ENCODE data around the gene KMT5C. TPM values are rescaled to one million over a fixed set of nuclear protein-coding genes. Genes with fewer than 3 reads are reported as not detected.
A peak's percentile ranks its signal among the peaks of the same experiment; 100 is the strongest.

KMT5C gene
- total RNA-seq, 1 experiment from 2014 or later = 54.5 TPM

DNA sequence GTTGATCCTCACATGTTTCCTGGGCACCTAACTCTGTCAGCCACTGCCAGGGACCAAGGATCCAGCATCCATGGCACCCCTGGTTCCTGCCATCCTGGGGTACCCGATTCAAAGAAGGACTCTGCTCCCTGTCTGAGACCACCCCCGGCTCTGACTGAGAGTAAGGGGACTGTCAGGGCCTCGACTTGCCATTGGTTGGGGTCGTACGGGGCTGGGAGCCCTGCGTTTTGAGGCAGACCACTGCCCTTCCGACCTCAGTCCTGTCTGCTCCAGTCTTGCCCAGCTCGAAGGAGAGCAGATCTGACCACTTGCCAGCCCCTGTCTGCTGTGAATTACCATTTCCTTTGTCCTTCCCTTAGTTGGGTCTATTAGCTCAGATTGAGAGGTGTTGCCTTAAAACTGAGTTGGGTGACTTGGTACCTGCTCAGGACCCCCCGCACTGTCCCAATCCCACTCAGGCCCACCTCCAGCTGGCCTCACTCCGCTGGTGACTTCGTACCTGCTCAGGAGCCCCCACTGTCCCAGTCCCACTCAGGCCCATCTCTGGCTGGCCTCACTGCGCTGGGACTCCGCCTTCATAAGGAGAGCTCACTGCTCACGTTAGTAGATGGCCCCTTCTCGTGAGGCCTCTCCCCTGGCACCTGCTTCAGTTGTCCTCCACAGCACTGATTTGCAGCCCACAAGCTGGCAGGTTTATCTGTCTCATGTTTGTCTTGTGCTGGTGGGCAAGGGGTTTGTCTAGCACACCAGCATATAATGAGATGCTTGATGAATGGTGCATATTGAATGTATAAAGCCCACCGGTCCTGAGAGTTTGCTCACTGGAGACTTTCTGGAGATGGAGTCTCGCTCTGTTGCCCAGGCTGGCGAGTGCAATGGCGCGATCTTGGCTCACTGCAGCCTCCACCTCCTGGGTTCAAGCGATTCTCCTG is 50.0 kb downstream of the KMT5C start:
- peaks cover 15% of the 10 kb centered on the region for H3K23me2 ChIP-seq (ENCODE audit: insufficient read length, low read depth, low read length, poor library complexity, severe bottlenecking)
- H2BK12ac ChIP-seq (ENCODE audit: insufficient read length, low read depth, low read length) = no peak overlapping the region
- H2BK15ac ChIP-seq (ENCODE audit: low read depth, low read length) = no peak overlapping the region
- no peak overlapping the region for H3K18ac ChIP-seq (ENCODE audit: insufficient read length, low read depth, low read length)
- no peak overlapping the region for H3K4ac ChIP-seq (ENCODE audit: low read depth, low read length)
- H2BK120ac ChIP-seq (ENCODE audit: low read depth, low read length, poor library complexity, severe bottlenecking) = no peak overlapping the region
- no peak overlapping the region for H3K56ac ChIP-seq (ENCODE audit: insufficient read length, low read depth, low read length)
- peak overlapping the region in 1 of 3 experiments; percentile 87; a peak in 3 of 7 replicates for H3K27ac Mint-ChIP-seq
- no peak overlapping the region for H2BK5ac ChIP-seq (ENCODE audit: insufficient read length, low read length)
- TF ChIP-seq, protein P1, sequence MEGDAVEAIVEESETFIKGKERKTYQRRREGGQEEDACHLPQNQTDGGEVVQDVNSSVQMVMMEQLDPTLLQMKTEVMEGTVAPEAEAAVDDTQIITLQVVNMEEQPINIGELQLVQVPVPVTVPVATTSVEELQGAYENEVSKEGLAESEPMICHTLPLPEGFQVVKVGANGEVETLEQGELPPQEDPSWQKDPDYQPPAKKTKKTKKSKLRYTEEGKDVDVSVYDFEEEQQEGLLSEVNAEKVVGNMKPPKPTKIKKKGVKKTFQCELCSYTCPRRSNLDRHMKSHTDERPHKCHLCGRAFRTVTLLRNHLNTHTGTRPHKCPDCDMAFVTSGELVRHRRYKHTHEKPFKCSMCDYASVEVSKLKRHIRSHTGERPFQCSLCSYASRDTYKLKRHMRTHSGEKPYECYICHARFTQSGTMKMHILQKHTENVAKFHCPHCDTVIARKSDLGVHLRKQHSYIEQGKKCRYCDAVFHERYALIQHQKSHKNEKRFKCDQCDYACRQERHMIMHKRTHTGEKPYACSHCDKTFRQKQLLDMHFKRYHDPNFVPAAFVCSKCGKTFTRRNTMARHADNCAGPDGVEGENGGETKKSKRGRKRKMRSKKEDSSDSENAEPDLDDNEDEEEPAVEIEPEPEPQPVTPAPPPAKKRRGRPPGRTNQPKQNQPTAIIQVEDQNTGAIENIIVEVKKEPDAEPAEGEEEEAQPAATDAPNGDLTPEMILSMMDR (conservative IDR thresholded peaks at IDR 0.05) = no peak
- WGBS (ENCODE audit: extremely low coverage, insufficient read length, low lambda C conversion rate) = no CpG with 5 or more reads among the region's 21 CpGs
- no peak overlapping the region for H3T11ph ChIP-seq (ENCODE audit: low read length)
- peaks cover 2% of the 10 kb centered on the region for H3K27me3 Mint-ChIP-seq (ENCODE audit: low read depth)
- H3K27me3 ChIP-seq (ENCODE audit: insufficient read depth, low read length) = no peaks in the 10 kb centered on the region
- no peak overlapping the region for H4K8ac ChIP-seq (replicated peaks; ENCODE audit: insufficient read length, low read depth, low read length)
- no peak overlapping the region; the same call in 1 of the 2 replicates for H3K14ac ChIP-seq (ENCODE audit: insufficient read depth, low read length)
- H3K36me3 Mint-ChIP-seq (ENCODE audit: insufficient read depth in 1 of 3, low read depth in 3 of 3) = peaks cover 40 to 50% (median 44%) of the 10 kb centered on the region in 3 experiments
- H4K20me1 ChIP-seq (ENCODE audit: control insufficient read depth, insufficient read depth, insufficient read length) = peaks cover 3% of the 10 kb centered on the region
- no peaks in the 10 kb centered on the region for H3K9me3 ChIP-seq (ENCODE audit: control insufficient read depth, low read depth, low read length)
- H3K23ac ChIP-seq (ENCODE audit: insufficient read length, low read depth, low read length) = no peak overlapping the region
- no peak overlapping the region for H3K27ac ChIP-seq (ENCODE audit: insufficient read length, low read depth, low read length)
- peaks cover 17% of the 10 kb centered on the region; the same call in 1 of the 2 replicates for H3K79me2 ChIP-seq (ENCODE audit: insufficient read depth, low read length)
- no peak for DNase-seq
- H2BK20ac ChIP-seq (ENCODE audit: low read depth, low read length, poor library complexity, severe bottlenecking) = no peak overlapping the region
- H4K91ac ChIP-seq (ENCODE audit: insufficient read length, low read depth, low read length) = no peak overlapping the region
- peak overlapping the region in 1 of 2 experiments; percentile 47; a peak in 3 of 5 replicates for H3K4me3 Mint-ChIP-seq
- peaks cover 7% of the 10 kb centered on the region for H3K4me1 ChIP-seq (ENCODE audit: insufficient read depth, low read length)
- H3K79me1 ChIP-seq (ENCODE audit: insufficient read depth, low read depth, low read length, poor library complexity, severe bottlenecking) = peaks cover 15% of the 10 kb centered on the region
- no peak overlapping the region for H2AFZ ChIP-seq (ENCODE audit: low read length)
- no peak overlapping the region for H4K5ac ChIP-seq (ENCODE audit: insufficient read length, low read depth, low read length)
- peaks cover 60 to 74% of the 10 kb centered on the region in 2 experiments for H3K4me1 Mint-ChIP-seq
- H3K4me2 ChIP-seq (ENCODE audit: insufficient read depth, insufficient read length, low read length) = no peak overlapping the region
- no peak overlapping the region for H2AK5ac ChIP-seq (ENCODE audit: insufficient read length, low read length)
- H3K9me3 Mint-ChIP-seq = peaks cover 0 to 2% of the 10 kb centered on the region in 2 experiments; a peak in 1 of 5 replicates
- H3K9ac ChIP-seq (ENCODE audit: extremely low read depth, insufficient read length, low read length) = no peak overlapping the region
